ENCODE data around the gene POU6F2. TPM values are rescaled to one million over a fixed set of nuclear protein-coding genes. Genes with fewer than 3 reads are reported as not detected.

POU6F2 gene
- total RNA-seq, 4 donors from 2014 or later: not detected

DNA sequence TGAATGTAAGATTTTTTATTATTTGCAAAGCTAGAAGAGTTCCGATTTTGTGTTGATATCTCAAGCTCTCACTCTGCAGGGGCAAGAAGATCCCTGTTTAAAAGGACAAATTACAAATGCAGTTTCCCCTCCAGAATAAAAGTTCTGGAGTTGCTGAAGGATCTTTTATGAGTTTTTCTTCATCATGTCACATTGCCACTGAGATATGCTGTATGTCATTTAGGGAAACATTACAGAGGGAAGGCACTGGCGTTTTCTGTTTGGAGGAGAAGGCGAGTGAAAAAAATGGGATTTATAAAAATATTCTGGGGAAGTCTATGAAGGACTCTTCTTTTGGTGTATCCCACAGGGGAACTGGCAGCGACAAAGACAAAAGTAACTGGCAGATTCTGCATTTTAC is 57.4 kb downstream of the POU6F2 start:
- Histone ChIP-seq H3K27ac (no peak overlapping the region), H3K4me1 (no peaks in the 10 kb centered on the region), H3K27me3 (peaks cover 4% of the 10 kb centered on the region), H3K36me3 (no peaks in the 10 kb centered on the region), H3K4me3 (no peak overlapping the region), H3K9me3 (no peaks in the 10 kb centered on the region)
- TF ChIP-seq POLR2AphosphoS5 (IDR thresholded peaks at IDR 0.05) (no peak), EP300 (IDR thresholded peaks at IDR 0.05) (no peak), POLR2A (IDR thresholded peaks at IDR 0.05) (no peak)
- TF ChIP-seq, protein P1, sequence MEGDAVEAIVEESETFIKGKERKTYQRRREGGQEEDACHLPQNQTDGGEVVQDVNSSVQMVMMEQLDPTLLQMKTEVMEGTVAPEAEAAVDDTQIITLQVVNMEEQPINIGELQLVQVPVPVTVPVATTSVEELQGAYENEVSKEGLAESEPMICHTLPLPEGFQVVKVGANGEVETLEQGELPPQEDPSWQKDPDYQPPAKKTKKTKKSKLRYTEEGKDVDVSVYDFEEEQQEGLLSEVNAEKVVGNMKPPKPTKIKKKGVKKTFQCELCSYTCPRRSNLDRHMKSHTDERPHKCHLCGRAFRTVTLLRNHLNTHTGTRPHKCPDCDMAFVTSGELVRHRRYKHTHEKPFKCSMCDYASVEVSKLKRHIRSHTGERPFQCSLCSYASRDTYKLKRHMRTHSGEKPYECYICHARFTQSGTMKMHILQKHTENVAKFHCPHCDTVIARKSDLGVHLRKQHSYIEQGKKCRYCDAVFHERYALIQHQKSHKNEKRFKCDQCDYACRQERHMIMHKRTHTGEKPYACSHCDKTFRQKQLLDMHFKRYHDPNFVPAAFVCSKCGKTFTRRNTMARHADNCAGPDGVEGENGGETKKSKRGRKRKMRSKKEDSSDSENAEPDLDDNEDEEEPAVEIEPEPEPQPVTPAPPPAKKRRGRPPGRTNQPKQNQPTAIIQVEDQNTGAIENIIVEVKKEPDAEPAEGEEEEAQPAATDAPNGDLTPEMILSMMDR (IDR thresholded peaks at IDR 0.05): no peak
- 52% methylated on average over 4 of the region's 4 CpGs for WGBS
- DNase-seq (ENCODE audit: low spot score in 2 of 2): no peak

DNA sequence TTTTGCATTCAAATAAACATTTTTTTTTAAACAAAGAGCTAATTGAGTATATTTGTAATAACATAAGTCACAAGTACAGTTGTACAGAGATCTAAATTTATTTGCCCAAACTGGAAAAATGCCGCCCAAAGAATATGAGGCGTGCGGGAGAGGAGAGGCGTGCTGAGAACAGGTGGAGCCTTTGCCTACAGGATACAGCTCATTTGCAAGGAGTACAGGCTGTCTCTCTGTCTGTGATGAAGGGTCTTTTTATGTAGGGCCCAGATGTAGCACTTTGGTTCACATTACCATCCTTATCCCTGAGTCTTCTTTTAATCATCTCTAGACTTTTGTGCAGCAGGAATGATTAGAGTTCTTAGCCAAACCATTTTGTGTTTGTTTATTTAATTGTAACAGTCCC is 58.2 kb downstream of the POU6F2 start:
- no peaks in the 10 kb centered on the region for H3K9me3 ChIP-seq
- peaks cover 4% of the 10 kb centered on the region for H3K27me3 ChIP-seq
- no peaks in the 10 kb centered on the region for H3K4me1 ChIP-seq
- no peak overlapping the region for H3K27ac ChIP-seq
- H3K4me3 ChIP-seq: no peak overlapping the region
- 76% methylated on average over 4 of the region's 4 CpGs for WGBS
- H3K36me3 ChIP-seq: no peaks in the 10 kb centered on the region
- no peak for TF ChIP-seq POLR2AphosphoS5 (IDR thresholded peaks at IDR 0.05)
- no peak for TF ChIP-seq POLR2A (IDR thresholded peaks at IDR 0.05)
- TF ChIP-seq EP300 (IDR thresholded peaks at IDR 0.05): no peak
- TF ChIP-seq, protein P1 (IDR thresholded peaks at IDR 0.05): no peak
- no peak for DNase-seq (ENCODE audit: low spot score in 2 of 2)

DNA sequence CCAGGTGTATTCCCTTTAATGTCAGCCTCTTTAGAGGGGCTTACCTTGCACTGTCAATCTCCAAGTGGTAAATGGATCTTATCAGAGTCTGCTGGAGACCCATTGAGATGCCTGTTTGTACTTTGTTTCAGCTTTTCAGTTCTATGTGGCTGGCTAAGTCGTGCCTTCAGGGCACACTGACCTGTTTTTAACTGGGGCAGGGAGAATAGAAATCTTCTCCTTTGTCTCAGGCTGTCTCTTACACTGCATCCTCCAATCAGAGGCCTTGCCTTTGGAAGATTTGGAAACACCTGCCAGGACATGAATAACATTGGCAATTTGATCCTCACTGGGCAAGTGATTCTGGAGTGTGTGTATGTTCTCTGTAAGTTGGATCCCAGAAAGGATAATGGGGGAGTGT is 65.0 kb downstream of the POU6F2 start:
- Histone ChIP-seq H3K4me3 (no peak overlapping the region), H3K27me3 (no peaks in the 10 kb centered on the region), H3K4me1 (no peaks in the 10 kb centered on the region), H3K27ac (no peak overlapping the region), H3K36me3 (no peaks in the 10 kb centered on the region), H3K9me3 (no peaks in the 10 kb centered on the region)
- TF ChIP-seq, protein P1 (IDR thresholded peaks at IDR 0.05): no peak
- no peak for TF ChIP-seq POLR2A (IDR thresholded peaks at IDR 0.05)
- 67% methylated on average over 1 of the region's 1 CpG for WGBS
- DNase-seq (ENCODE audit: low spot score in 2 of 2): no peak

DNA sequence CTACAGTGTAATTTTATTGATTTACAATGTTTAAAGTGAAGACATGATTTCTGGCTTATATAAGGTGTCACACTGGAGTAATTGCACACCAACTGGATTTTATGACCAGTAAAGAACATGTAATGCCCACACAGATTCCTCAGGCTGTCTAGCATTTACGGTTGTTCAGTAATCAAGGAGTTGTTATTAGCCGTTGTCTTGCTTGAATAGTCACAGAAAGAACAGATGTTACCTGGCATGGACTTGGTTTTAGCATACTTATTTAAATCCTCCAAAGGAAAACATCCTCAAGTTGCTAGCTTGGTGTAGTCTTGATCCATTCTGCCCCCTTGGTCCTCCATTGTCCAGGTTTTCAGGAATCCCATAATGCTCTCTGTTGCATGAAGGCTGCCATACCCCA is 65.8 kb downstream of the POU6F2 start:
- no peak for DNase-seq (ENCODE audit: low spot score in 2 of 2)
- H3K36me3 ChIP-seq: no peaks in the 10 kb centered on the region
- H3K27me3 ChIP-seq: no peaks in the 10 kb centered on the region
- no peak overlapping the region for H3K27ac ChIP-seq
- WGBS: 49% methylated on average over 2 of the region's 2 CpGs
- no peak for TF ChIP-seq EP300 (IDR thresholded peaks at IDR 0.05)
- TF ChIP-seq POLR2AphosphoS5 (IDR thresholded peaks at IDR 0.05): no peak
- TF ChIP-seq POLR2A (IDR thresholded peaks at IDR 0.05): no peak
- TF ChIP-seq, protein P1 (IDR thresholded peaks at IDR 0.05): no peak
- no peaks in the 10 kb centered on the region for H3K4me1 ChIP-seq
- H3K9me3 ChIP-seq: no peaks in the 10 kb centered on the region
- no peak overlapping the region for H3K4me3 ChIP-seq

DNA sequence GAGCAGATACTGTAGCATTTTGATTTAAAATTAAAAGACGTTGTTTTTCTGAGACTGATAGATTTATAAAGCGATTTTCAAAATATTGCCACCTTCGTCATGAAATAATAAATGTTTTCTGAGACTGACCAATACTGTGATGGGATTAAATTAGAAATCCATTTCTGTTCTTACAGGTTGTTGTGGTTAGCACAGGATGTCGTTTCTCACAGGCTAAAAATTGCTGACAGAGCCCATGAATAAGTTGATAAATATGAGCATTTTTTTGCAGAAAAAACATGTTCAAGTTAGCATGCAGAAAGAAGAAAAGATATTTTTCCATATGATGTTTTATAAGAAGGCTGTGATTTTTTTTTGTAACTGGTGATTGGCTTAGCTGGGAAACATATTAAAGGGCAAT is 66.8 kb downstream of the POU6F2 start:
- no peaks in the 10 kb centered on the region for H3K4me1 ChIP-seq
- H3K4me3 ChIP-seq: no peak overlapping the region
- 62% methylated on average over 4 of the region's 4 CpGs for WGBS
- no peak for DNase-seq (ENCODE audit: low spot score in 2 of 2)
- no peak overlapping the region for H3K27ac ChIP-seq
- H3K9me3 ChIP-seq: no peaks in the 10 kb centered on the region
- H3K36me3 ChIP-seq: no peaks in the 10 kb centered on the region
- TF ChIP-seq, protein P1 (IDR thresholded peaks at IDR 0.05): no peak
- TF ChIP-seq EP300 (IDR thresholded peaks at IDR 0.05): no peak
- TF ChIP-seq POLR2A (IDR thresholded peaks at IDR 0.05): no peak
- no peak for TF ChIP-seq POLR2AphosphoS5 (IDR thresholded peaks at IDR 0.05)
- H3K27me3 ChIP-seq: no peaks in the 10 kb centered on the region

Data from suprapubic skin (tissue), 4 donors.